H9 (cell line): ENCODE results near the gene FTH1. TPM values are rescaled to one million over a fixed set of nuclear protein-coding genes. Genes with fewer than 3 reads are reported as not detected.

Source experiments
- DNase-seq: peaks from one replicate; pipeline ENCODE4 v3.0.0-alpha.2; 2017
- H2AFZ ChIP-seq: one replicate; pipeline ENCODE4 v1.6.1; 2013; ENCODE audit warnings: mild to moderate bottlenecking, low read length, control low read depth, moderate library complexity
- H2AK5ac ChIP-seq: 2 replicates; pipeline ENCODE4 v1.6.1; 2013; ENCODE audit warnings: low read length, control low read depth, mixed read lengths; ENCODE audit not compliant: insufficient read length
- H2BK120ac ChIP-seq: one replicate; pipeline ENCODE4 v1.6.1; 2013; ENCODE audit warnings: low read depth, mild to moderate bottlenecking, low read length, control low read depth, inconsistent platforms; ENCODE audit not compliant: poor library complexity, severe bottlenecking
- H2BK12ac ChIP-seq: 2 replicates; pipeline ENCODE4 v1.6.1; 2013; ENCODE audit warnings: low read length, control low read depth, mixed read lengths, low read depth; ENCODE audit not compliant: insufficient read length
- H2BK15ac ChIP-seq: 2 replicates; pipeline ENCODE4 v1.6.1; 2013; ENCODE audit warnings: low read depth, low read length, control low read depth
- H2BK20ac ChIP-seq: one replicate; pipeline ENCODE4 v1.6.1; 2013; ENCODE audit warnings: low read depth, mild to moderate bottlenecking, low read length, control low read depth, inconsistent platforms; ENCODE audit not compliant: poor library complexity, severe bottlenecking
- H2BK5ac ChIP-seq: 2 replicates; pipeline ENCODE4 v1.6.1; 2013; ENCODE audit warnings: low read length, control low read depth, mixed read lengths; ENCODE audit not compliant: insufficient read length
- H3K14ac ChIP-seq: 2 replicates; pipeline ENCODE4 v1.6.1; 2013; ENCODE audit warnings: low read length, control low read depth; ENCODE audit not compliant: insufficient read depth
- H3K18ac ChIP-seq: 2 replicates; pipeline ENCODE4 v1.6.1; 2013; ENCODE audit warnings: low read depth, mild to moderate bottlenecking, mixed read lengths, low read length, control low read depth; ENCODE audit not compliant: insufficient read length
- H3K23ac ChIP-seq: 2 replicates; pipeline ENCODE4 v1.6.1; 2013; ENCODE audit warnings: low read length, control low read depth, mixed read lengths, low read depth; ENCODE audit not compliant: insufficient read length
- H3K23me2 ChIP-seq: 2 replicates; pipeline ENCODE4 v1.6.1; 2013; ENCODE audit warnings: low read depth, mild to moderate bottlenecking, mixed read lengths, low read length, control low read depth; ENCODE audit not compliant: insufficient read length, poor library complexity, severe bottlenecking
- H3K27ac ChIP-seq: 2 replicates; pipeline ENCODE4 v1.5.1; 2013; ENCODE audit warnings: low read length, control low read depth, mixed read lengths, low read depth; ENCODE audit not compliant: insufficient read length
- H3K27me3 ChIP-seq: 2 replicates; pipeline ENCODE4 v1.6.1; 2013; ENCODE audit warnings: low read length, control low read depth, inconsistent platforms; ENCODE audit not compliant: insufficient read depth
- H3K4ac ChIP-seq: 2 replicates; pipeline ENCODE4 v1.6.1; 2013; ENCODE audit warnings: low read depth, mild to moderate bottlenecking, control low read depth, inconsistent platforms, low read length, moderate library complexity
- H3K4me1 ChIP-seq: 2 replicates; pipeline ENCODE4 v1.6.1; 2013; ENCODE audit warnings: low read length, control low read depth, inconsistent platforms; ENCODE audit not compliant: insufficient read depth
- H3K4me2 ChIP-seq: 2 replicates; pipeline ENCODE4 v1.6.1; 2013; ENCODE audit warnings: low read length, control low read depth, mixed read lengths; ENCODE audit not compliant: insufficient read length, insufficient read depth
- H3K56ac ChIP-seq: 2 replicates; pipeline ENCODE4 v1.6.1; 2013; ENCODE audit warnings: low read depth, mild to moderate bottlenecking, mixed read lengths, low read length, control low read depth; ENCODE audit not compliant: insufficient read length
- H3K79me1 ChIP-seq: 2 replicates; pipeline ENCODE4 v1.6.1; 2013; ENCODE audit warnings: low read depth, mild to moderate bottlenecking, moderate library complexity, low read length, control low read depth, inconsistent platforms; ENCODE audit not compliant: insufficient read depth, poor library complexity, severe bottlenecking
- H3K79me2 ChIP-seq: 2 replicates; pipeline ENCODE4 v1.6.1; 2013; ENCODE audit warnings: low read length, control low read depth, inconsistent platforms; ENCODE audit not compliant: insufficient read depth
- H3K9ac ChIP-seq: 2 replicates; pipeline ENCODE4 v1.6.1; 2013; ENCODE audit warnings: low read length, control low read depth, mixed read lengths; ENCODE audit not compliant: insufficient read length; ENCODE audit errors: extremely low read depth
- H3K9me3 ChIP-seq: one replicate; pipeline ENCODE4 v1.6.1; 2013; ENCODE audit warnings: low read depth, low read length, inconsistent platforms; ENCODE audit not compliant: control insufficient read depth
- H3T11ph ChIP-seq: one replicate; pipeline ENCODE4 v1.6.1; 2013; ENCODE audit warnings: mild to moderate bottlenecking, low read length, control low read depth, inconsistent platforms
- H4K20me1 ChIP-seq: one replicate; pipeline ENCODE4 v1.6.1; 2013; ENCODE audit not compliant: control insufficient read depth, insufficient read length, insufficient read depth
- H4K5ac ChIP-seq: 2 replicates; pipeline ENCODE4 v1.6.1; 2013; ENCODE audit warnings: low read depth, mild to moderate bottlenecking, mixed read lengths, low read length, control low read depth; ENCODE audit not compliant: insufficient read length
- H4K8ac ChIP-seq: replicated peaks from 2 replicates; pipeline ENCODE4 v1.6.1; 2013; ENCODE audit warnings: low read length, control low read depth, mixed read lengths, low read depth; ENCODE audit not compliant: insufficient read length
- H4K91ac ChIP-seq: 2 replicates; pipeline ENCODE4 v1.6.1; 2013; ENCODE audit warnings: low read depth, mild to moderate bottlenecking, moderate library complexity, mixed read lengths, low read length, control low read depth; ENCODE audit not compliant: insufficient read length
- H3K27ac Mint-ChIP-seq, 3 experiments: 2 replicates in 2 of 3; 3 replicates in 1 of 3; pipeline ENCODE4 v1.8.0; 2020 to 2021; ENCODE audit warnings: mixed read lengths in 3 of 3, mild to moderate bottlenecking in 1 of 3, moderate library complexity in 1 of 3
- H3K27me3 Mint-ChIP-seq: 2 replicates; pipeline ENCODE4 v1.8.0; 2021; ENCODE audit warnings: low read depth, mild to moderate bottlenecking, moderate library complexity, mixed read lengths
- H3K36me3 Mint-ChIP-seq, 3 experiments: 2 replicates in 2 of 3; 3 replicates in 1 of 3; pipeline ENCODE4 v1.8.0; 2020 to 2021; ENCODE audit warnings: low read depth in 3 of 3, mixed read lengths in 3 of 3; ENCODE audit not compliant: insufficient read depth in 1 of 3
- H3K4me1 Mint-ChIP-seq, 2 experiments: 2 replicates each; pipeline ENCODE4 v1.8.0; 2020; ENCODE audit warnings: mixed read lengths in 2 of 2
- H3K4me3 Mint-ChIP-seq, 2 experiments: 2 replicates in 1 of 2; 3 replicates in 1 of 2; pipeline ENCODE4 v1.8.0; 2020 to 2021; ENCODE audit warnings: mild to moderate bottlenecking in 2 of 2, mixed read lengths in 2 of 2, moderate library complexity in 1 of 2
- H3K9me3 Mint-ChIP-seq, 2 experiments: 2 replicates in 1 of 2; 3 replicates in 1 of 2; pipeline ENCODE4 v1.8.0; 2020; ENCODE audit warnings: mild to moderate bottlenecking in 2 of 2, mixed read lengths in 2 of 2, moderate library complexity in 1 of 2
- WGBS: extraction: QIAGEN DNeasy Blood & Tissue Kit; methylation state at CpG from one replicate; pipeline ENCODE4 v1.1.7; 2013; ENCODE audit warnings: missing lambda C conversion rate, low lambda C conversion rate, mixed read lengths; ENCODE audit not compliant: insufficient read length; ENCODE audit errors: extremely low coverage; 5-methylcytosine and 5-hydroxymethylcytosine counted together
- total RNA-seq: library from RNA; stranded (reverse); gene quantifications from 2 replicates; pipeline ENCODE4 v1.2.1, GENCODE V29; 2021
- TF ChIP-seq, protein P1 (sequence below): fragments of 200-600 bp; sonication (generic); conservative IDR thresholded peaks from 3 replicates; pipeline ENCODE4 v1.8.0; 2021; ENCODE audit warnings: antibody characterized with exemption, mild to moderate bottlenecking

Gene FTH1
- total RNA-seq, 1 experiment from 2014 or later = 1,505 TPM

DNA sequence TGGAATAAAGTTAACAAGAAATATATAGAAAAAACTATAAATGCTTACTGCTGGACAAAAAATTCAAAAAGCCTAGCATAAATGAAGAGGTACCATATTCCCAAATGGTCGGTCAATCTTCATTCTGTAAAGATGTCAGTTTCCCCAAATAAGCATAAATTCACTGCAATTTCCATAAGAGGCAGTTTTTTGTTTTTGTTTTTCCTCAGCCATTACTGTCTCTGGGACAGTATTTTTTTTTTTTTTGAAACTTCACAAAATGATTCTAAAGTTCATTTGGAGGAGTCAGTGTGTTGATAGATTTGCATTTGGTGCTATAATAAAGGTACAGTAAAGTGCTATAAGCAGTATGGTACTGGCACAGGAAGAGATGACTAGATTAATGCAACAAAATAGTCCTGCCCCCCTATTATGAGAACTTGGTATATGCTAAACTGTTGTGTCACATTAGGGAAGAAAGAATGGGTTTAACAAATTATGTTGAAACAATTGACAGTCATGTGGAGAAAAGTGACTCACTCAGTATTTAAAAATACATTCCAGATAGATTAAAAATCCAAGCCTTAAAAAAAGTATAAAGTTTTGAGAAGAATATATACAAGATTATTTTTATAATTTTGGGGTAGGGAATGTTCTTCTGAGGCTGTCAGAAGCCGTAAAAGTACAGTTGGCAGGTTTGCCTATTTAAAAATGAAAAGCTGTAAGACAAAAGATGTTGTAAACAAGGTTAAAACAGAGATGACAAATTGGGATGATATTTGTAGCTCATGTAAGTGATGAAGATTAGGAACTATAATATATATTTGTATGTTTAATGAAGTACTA, 2.6 kb upstream of the FTH1 start:
- H3K23me2 ChIP-seq = peaks cover 16% of the 10 kb centered on the region
- H3K36me3 Mint-ChIP-seq = peaks cover 10 to 20% (median 18%) of the 10 kb centered on the region in 3 experiments; a peak in 6 of 7 replicates
- H4K91ac ChIP-seq = no peak overlapping the region
- no peaks in the 10 kb centered on the region for H3K27me3 ChIP-seq
- no CpG with 5 or more reads among the region's 2 CpGs for WGBS
- no peak overlapping the region for H2BK15ac ChIP-seq
- H4K5ac ChIP-seq = no peak overlapping the region
- H2BK5ac ChIP-seq = no peak overlapping the region
- H3K9me3 ChIP-seq = no peaks in the 10 kb centered on the region
- peaks cover 14% of the 10 kb centered on the region for H3K79me2 ChIP-seq
- H3K4me2 ChIP-seq = no peak overlapping the region
- no peak for DNase-seq
- H3K27me3 Mint-ChIP-seq = peaks cover 3% of the 10 kb centered on the region
- H3K4ac ChIP-seq = no peak overlapping the region
- no peak overlapping the region for H3K27ac ChIP-seq
- H3K18ac ChIP-seq = no peak overlapping the region
- no peaks in the 10 kb centered on the region for H3K9me3 Mint-ChIP-seq
- H3K79me1 ChIP-seq = peaks cover 4% of the 10 kb centered on the region
- peaks cover 12% of the 10 kb centered on the region; the same call in 1 of the 2 replicates for H3K4me1 ChIP-seq
- no peak overlapping the region for H3K14ac ChIP-seq
- H2AK5ac ChIP-seq = no peak overlapping the region
- H3K9ac ChIP-seq = no peak overlapping the region
- no peak overlapping the region for H3T11ph ChIP-seq
- H4K20me1 ChIP-seq = no peaks in the 10 kb centered on the region
- no peak overlapping the region for H4K8ac ChIP-seq
- H2BK12ac ChIP-seq = no peak overlapping the region
- no peak overlapping the region for H2BK120ac ChIP-seq
- no peak overlapping the region for H2AFZ ChIP-seq
- peaks cover 48 to 61% of the 10 kb centered on the region in 2 experiments for H3K4me1 Mint-ChIP-seq
- TF ChIP-seq, protein P1, sequence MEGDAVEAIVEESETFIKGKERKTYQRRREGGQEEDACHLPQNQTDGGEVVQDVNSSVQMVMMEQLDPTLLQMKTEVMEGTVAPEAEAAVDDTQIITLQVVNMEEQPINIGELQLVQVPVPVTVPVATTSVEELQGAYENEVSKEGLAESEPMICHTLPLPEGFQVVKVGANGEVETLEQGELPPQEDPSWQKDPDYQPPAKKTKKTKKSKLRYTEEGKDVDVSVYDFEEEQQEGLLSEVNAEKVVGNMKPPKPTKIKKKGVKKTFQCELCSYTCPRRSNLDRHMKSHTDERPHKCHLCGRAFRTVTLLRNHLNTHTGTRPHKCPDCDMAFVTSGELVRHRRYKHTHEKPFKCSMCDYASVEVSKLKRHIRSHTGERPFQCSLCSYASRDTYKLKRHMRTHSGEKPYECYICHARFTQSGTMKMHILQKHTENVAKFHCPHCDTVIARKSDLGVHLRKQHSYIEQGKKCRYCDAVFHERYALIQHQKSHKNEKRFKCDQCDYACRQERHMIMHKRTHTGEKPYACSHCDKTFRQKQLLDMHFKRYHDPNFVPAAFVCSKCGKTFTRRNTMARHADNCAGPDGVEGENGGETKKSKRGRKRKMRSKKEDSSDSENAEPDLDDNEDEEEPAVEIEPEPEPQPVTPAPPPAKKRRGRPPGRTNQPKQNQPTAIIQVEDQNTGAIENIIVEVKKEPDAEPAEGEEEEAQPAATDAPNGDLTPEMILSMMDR = no peak
- no peak overlapping the region for H3K4me3 Mint-ChIP-seq
- no peak overlapping the region for H3K23ac ChIP-seq
- H2BK20ac ChIP-seq = no peak overlapping the region
- no peak overlapping the region for H3K27ac Mint-ChIP-seq
- H3K56ac ChIP-seq = no peak overlapping the region
